Thyroid gland (tissue), 4 donors: ENCODE data around the gene TCF7L2. TPM values are rescaled to one million over a fixed set of nuclear protein-coding genes. Genes with fewer than 3 reads are reported as not detected.

Experiments used
- DNase-seq, 2 donors: peaks; one replicate each; pipeline ENCODE4 v3.0.0-alpha.2; 2019
- H3K27ac ChIP-seq, 3 donors: fragments of 200-600 bp; sonication (generic); 1 replicate in 2 of 3; 2 replicates in 1 of 3; pipeline ENCODE4 v1.5.1; 2016 to 2019; ENCODE audit warnings: mild to moderate bottlenecking in 1 of 3, moderate library complexity in 1 of 3
- H3K27me3 ChIP-seq: fragments of 200-600 bp; sonication (generic); one replicate; pipeline ENCODE4 v1.5.1; 2019
- H3K36me3 ChIP-seq, 2 donors: fragments of 200-600 bp; sonication (generic); one replicate each; pipeline ENCODE4 v1.5.1; 2016 to 2019
- H3K4me1 ChIP-seq, 2 donors: fragments of 200-600 bp; sonication (generic); one replicate each; pipeline ENCODE4 v1.5.1; 2017 to 2019
- H3K4me3 ChIP-seq, 3 donors: fragments of 200-600 bp; sonication (generic); replicated peaks in 1 of 3; 1 replicate in 2 of 3; 2 replicates in 1 of 3; pipeline ENCODE4 v1.5.1; 2016; ENCODE audit warnings: mild to moderate bottlenecking in 1 of 3
- H3K9me3 ChIP-seq: fragments of 200-600 bp; sonication (generic); one replicate; pipeline ENCODE4 v1.5.1; 2017
- POLR2A ChIP-seq, 2 donors: fragments of 450-650 bp; IDR thresholded peaks; one replicate each; pipeline ENCODE4 v1.6.1; 2017; ENCODE audit warnings: antibody characterized with exemption in 2 of 2, mild to moderate bottlenecking in 2 of 2, moderate library complexity in 1 of 2
- WGBS, 2 donors: methylation state at CpG; one replicate each; pipeline ENCODE4 v1.1.5; 2017; 5-methylcytosine and 5-hydroxymethylcytosine counted together
- intact Hi-C: fragments of 100-400 bp; cut with DNase I; formaldehyde crosslinking; loops from one replicate; pipeline ENCODE4 v1.15.1; 2023
- total RNA-seq, 4 donors: library from RNA; depleted of rRNA; stranded (reverse); fragments of >200 nt; gene quantifications; one replicate each; pipeline ENCODE4 v1.2.3, GENCODE V29; 2016
- TF ChIP-seq, protein P1 (sequence below), 6 experiments: fragments of 200-600 bp in 3 of 6; fragments of 450-650 bp in 3 of 6; sonication (generic) in 3 of 6; IDR thresholded peaks; one replicate each; pipeline ENCODE4 v1.5.1; 2016 to 2019; ENCODE audit warnings: antibody characterized with exemption in 6 of 6, mild to moderate bottlenecking in 2 of 6, inconsistent platforms in 1 of 6, moderate library complexity in 1 of 6

TCF7L2 gene
- total RNA-seq, 4 donors from 2014 or later: 16.2 to 67.1 (median 25.3) TPM

GRCh38 chr10:113097036-113097435 lies 147.0 kb downstream of the TCF7L2 start:
- Histone ChIP-seq H3K4me1 (peaks cover 8 to 15% of the 10 kb centered on the region in 2 donors), H3K4me3 (no peak overlapping the region), H3K27ac (peak overlapping the region in 1 of 3 donors; percentile 21)

GRCh38 chr10:113099431-113100183 lies 149.6 kb downstream of the TCF7L2 start:
- peaks cover 8 to 15% of the 10 kb centered on the region in 2 donors for H3K4me1 ChIP-seq
- H3K4me3 ChIP-seq: no peak overlapping the region
- no peaks in the 10 kb centered on the region for H3K36me3 ChIP-seq
- WGBS, 2 donors: 16 to 30% methylated on average over 11 to 13 of the region's 13 CpGs
- DNase-seq: peak; percentile 69 to 76
- peak overlapping the region; percentile 16 to 56 (median 44) for H3K27ac ChIP-seq
- TF ChIP-seq, protein P1, sequence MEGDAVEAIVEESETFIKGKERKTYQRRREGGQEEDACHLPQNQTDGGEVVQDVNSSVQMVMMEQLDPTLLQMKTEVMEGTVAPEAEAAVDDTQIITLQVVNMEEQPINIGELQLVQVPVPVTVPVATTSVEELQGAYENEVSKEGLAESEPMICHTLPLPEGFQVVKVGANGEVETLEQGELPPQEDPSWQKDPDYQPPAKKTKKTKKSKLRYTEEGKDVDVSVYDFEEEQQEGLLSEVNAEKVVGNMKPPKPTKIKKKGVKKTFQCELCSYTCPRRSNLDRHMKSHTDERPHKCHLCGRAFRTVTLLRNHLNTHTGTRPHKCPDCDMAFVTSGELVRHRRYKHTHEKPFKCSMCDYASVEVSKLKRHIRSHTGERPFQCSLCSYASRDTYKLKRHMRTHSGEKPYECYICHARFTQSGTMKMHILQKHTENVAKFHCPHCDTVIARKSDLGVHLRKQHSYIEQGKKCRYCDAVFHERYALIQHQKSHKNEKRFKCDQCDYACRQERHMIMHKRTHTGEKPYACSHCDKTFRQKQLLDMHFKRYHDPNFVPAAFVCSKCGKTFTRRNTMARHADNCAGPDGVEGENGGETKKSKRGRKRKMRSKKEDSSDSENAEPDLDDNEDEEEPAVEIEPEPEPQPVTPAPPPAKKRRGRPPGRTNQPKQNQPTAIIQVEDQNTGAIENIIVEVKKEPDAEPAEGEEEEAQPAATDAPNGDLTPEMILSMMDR (IDR thresholded peaks at IDR 0.05): no peak
- TF ChIP-seq POLR2A (IDR thresholded peaks at IDR 0.05): no peak
- intact Hi-C loops: loop anchor here (10.0 kb wide), 1 partner anchor 75 kb away; no protein-coding TSS in a partner anchor
- H3K27me3 ChIP-seq: no peaks in the 10 kb centered on the region
- H3K9me3 ChIP-seq: no peaks in the 10 kb centered on the region

More at GRCh38 chr10:113097036-113097435, 147.0 kb downstream of the TCF7L2 start:
- TF ChIP-seq, protein P1 (IDR thresholded peaks at IDR 0.05): no peak
- TF ChIP-seq POLR2A (IDR thresholded peaks at IDR 0.05): no peak
- H3K36me3 ChIP-seq: peaks cover 0 to 3% of the 10 kb centered on the region in 2 donors
- intact Hi-C loops: no loop called here
- WGBS, 2 donors: 72 to 100% methylated on average over 6 of the region's 6 CpGs
- DNase-seq: no peak
- H3K9me3 ChIP-seq: no peaks in the 10 kb centered on the region
- no peaks in the 10 kb centered on the region for H3K27me3 ChIP-seq

DNA sequence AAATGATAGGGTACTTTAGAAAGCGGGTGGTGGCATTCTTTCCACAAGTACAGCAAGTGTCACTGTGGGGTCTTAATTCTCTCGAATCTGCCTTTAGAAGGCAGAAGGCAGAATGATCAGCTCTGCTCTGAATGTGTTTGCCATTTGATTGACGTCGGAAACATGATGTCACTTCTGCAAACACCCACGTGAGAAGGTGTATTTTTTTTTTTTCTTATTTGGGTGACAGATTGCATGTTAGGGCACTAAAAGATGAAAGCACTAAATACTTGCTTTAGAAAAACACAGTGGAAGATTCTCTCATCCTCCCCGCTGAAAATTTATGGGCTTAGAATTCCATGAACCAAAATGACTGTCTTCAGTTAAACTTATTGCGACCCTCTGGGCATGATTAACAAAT lies 150.2 kb downstream of the TCF7L2 start:
- intact Hi-C loops: loop anchor here (10.0 kb wide), 1 partner anchor 75 kb away; no protein-coding TSS in a partner anchor
- Histone ChIP-seq H3K36me3 (no peaks in the 10 kb centered on the region), H3K27me3 (no peaks in the 10 kb centered on the region), H3K9me3 (no peaks in the 10 kb centered on the region), H3K4me1 (peaks cover 8 to 15% of the 10 kb centered on the region in 2 donors), H3K4me3 (no peak overlapping the region), H3K27ac (peak overlapping the region; percentile 16 to 56 (median 44))
- WGBS, 2 donors: 62 to 71% methylated on average over 7 of the region's 7 CpGs
- TF ChIP-seq, protein P1 (IDR thresholded peaks at IDR 0.05): no peak
- TF ChIP-seq POLR2A (IDR thresholded peaks at IDR 0.05): no peak
- DNase-seq: no peak

DNA sequence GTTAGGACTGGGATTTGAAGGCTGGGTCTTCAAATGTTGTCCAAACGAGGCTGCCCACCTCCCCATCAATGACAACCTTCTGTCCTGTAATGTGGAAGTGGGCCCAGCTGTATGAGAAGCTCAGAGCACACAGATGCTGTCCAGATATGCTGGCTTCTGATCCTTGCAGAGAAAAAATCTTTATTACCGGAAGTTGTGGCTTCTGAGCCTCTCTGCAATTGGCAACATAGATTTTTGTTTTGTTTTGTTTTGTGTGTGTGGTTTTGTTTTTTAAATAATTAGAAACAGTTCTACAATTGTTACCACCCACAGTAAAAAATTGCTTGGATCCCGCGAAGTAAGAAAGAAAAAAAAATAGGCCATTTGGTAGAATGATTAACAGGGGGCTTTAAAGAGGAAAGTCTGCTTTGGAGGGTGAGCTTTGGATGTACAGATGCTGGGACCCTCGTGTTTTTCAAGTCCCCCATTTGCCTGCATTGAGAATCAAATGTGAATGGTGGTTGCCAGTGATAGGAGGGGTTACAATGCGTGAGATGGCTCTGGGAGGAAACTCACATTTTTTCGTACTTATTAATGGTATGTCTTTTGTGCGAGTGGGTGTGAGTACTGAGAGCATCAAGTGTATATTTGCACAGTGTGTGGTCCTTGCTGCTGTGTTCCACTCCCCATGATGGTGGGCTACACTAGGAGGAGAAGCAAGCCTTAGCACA lies 153.2 kb downstream of the TCF7L2 start:
- H3K9me3 ChIP-seq: no peaks in the 10 kb centered on the region
- WGBS, 2 donors: 79 to 80% methylated on average over 8 of the region's 8 CpGs
- no peak for DNase-seq
- intact Hi-C loops: loop anchor here (10.0 kb wide), 1 partner anchor 78 kb away; no protein-coding TSS in a partner anchor
- peaks cover 14 to 29% of the 10 kb centered on the region in 2 donors for H3K4me1 ChIP-seq
- H3K36me3 ChIP-seq: no peaks in the 10 kb centered on the region
- H3K4me3 ChIP-seq: no peak overlapping the region
- no peaks in the 10 kb centered on the region for H3K27me3 ChIP-seq
- H3K27ac ChIP-seq: no peak overlapping the region
- TF ChIP-seq, protein P1 (IDR thresholded peaks at IDR 0.05): no peak
- TF ChIP-seq POLR2A (IDR thresholded peaks at IDR 0.05): no peak
